ENCODE measurements around the gene ALG13.

GRCh38 chrX:111742018-111742417 is 61.0 kb downstream of the ALG13 start:
- TF ChIP-seq, protein P1, sequence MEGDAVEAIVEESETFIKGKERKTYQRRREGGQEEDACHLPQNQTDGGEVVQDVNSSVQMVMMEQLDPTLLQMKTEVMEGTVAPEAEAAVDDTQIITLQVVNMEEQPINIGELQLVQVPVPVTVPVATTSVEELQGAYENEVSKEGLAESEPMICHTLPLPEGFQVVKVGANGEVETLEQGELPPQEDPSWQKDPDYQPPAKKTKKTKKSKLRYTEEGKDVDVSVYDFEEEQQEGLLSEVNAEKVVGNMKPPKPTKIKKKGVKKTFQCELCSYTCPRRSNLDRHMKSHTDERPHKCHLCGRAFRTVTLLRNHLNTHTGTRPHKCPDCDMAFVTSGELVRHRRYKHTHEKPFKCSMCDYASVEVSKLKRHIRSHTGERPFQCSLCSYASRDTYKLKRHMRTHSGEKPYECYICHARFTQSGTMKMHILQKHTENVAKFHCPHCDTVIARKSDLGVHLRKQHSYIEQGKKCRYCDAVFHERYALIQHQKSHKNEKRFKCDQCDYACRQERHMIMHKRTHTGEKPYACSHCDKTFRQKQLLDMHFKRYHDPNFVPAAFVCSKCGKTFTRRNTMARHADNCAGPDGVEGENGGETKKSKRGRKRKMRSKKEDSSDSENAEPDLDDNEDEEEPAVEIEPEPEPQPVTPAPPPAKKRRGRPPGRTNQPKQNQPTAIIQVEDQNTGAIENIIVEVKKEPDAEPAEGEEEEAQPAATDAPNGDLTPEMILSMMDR (conservative IDR thresholded peaks at IDR 0.05), result no peak
- TF ChIP-seq ZFX (IDR thresholded peaks at IDR 0.05), result no peak

All from C4-2B (cell line).